HG02610 (cell line): Measurements from ENCODE around the gene DOCK3.
A peak's percentile ranks its signal among the peaks of the same experiment; 100 is the strongest.
"Not testable (repeated sequence)": the region's sequence is repeated elsewhere in the genome, so short reads cannot be mapped to it uniquely, and the experiment has no call there.

Experiments
- ATAC-seq: cut with Tn5 transposase; IDR thresholded peaks from one replicate; pipeline ENCODE4 v1.9.1; 2021; ENCODE audit warnings: mild to moderate bottlenecking, moderate library complexity; ENCODE audit not compliant: unreplicated experiment

The DOCK3 gene

GRCh38 chr3:51283421-51283820, 608.7 kb downstream of the DOCK3 start:
- no peak for ATAC-seq

- ATAC-seq: peak; percentile 66
Observed at GRCh38 chr3:51295625-51296024, 620.9 kb downstream of the DOCK3 start.

GRCh38 chr3:51297333-51297732, 622.6 kb downstream of the DOCK3 start:
- peak; percentile 55 for ATAC-seq

GRCh38 chr3:51304230-51304629, 629.5 kb downstream of the DOCK3 start:
- ATAC-seq: no peak

GRCh38 chr3:51306093-51306492, 631.4 kb downstream of the DOCK3 start:
- no peak for ATAC-seq

- no peak for ATAC-seq
Observed at GRCh38 chr3:51307458-51307857, 632.7 kb downstream of the DOCK3 start.

- not testable (repeated sequence) for ATAC-seq
Observed at GRCh38 chr3:51307945-51308607, 633.3 kb downstream of the DOCK3 start.

- ATAC-seq: no peak
Observed at GRCh38 chr3:51311055-51311454, 636.3 kb downstream of the DOCK3 start.

GRCh38 chr3:51328206-51328605, 653.5 kb downstream of the DOCK3 start:
- ATAC-seq: no peak

GRCh38 chr3:51330046-51330445, 655.3 kb downstream of the DOCK3 start:
- no peak for ATAC-seq

- ATAC-seq: no peak
Observed at GRCh38 chr3:51332156-51332555, 657.4 kb downstream of the DOCK3 start.

GRCh38 chr3:51333021-51333420, 658.3 kb downstream of the DOCK3 start:
- no peak for ATAC-seq

- ATAC-seq: no peak
Observed at GRCh38 chr3:51336261-51336660, 661.5 kb downstream of the DOCK3 start.

GRCh38 chr3:51337666-51338065, 662.9 kb downstream of the DOCK3 start:
- ATAC-seq: no peak

GRCh38 chr3:51338632-51339031, 663.9 kb downstream of the DOCK3 start:
- no peak for ATAC-seq

GRCh38 chr3:51340013-51340829, 665.5 kb downstream of the DOCK3 start:
- no peak for ATAC-seq

GRCh38 chr3:51340989-51341636, 666.4 kb downstream of the DOCK3 start:
- no peak for ATAC-seq

GRCh38 chr3:51343918-51344687, 669.4 kb downstream of the DOCK3 start:
- ATAC-seq: no peak

- no peak for ATAC-seq
Observed at GRCh38 chr3:51350751-51351150, 676.0 kb downstream of the DOCK3 start.

- no peak for ATAC-seq
Observed at GRCh38 chr3:51353131-51353530, 678.4 kb downstream of the DOCK3 start.

GRCh38 chr3:51353691-51354090, 679.0 kb downstream of the DOCK3 start:
- no peak for ATAC-seq
